Heart left ventricle (tissue), 16 donors: ENCODE measurements around the gene MCTP1. TPM values are rescaled to one million over a fixed set of nuclear protein-coding genes. Genes with fewer than 3 reads are reported as not detected.

Experiments used
- ATAC-seq, 4 donors: fragments of 200-7000 bp; cut with Tn5 transposase; one replicate each; pipeline ENCODE4 v1.9.1; 2020 to 2022; ENCODE audit warnings: moderate library complexity in 4 of 4, mild to moderate bottlenecking in 3 of 4, moderate number of reproducible peaks in 1 of 4
- DNase-seq, 5 donors: peaks; one replicate each; pipeline ENCODE4 v3.0.0-alpha.2; 2020
- H3K27ac ChIP-seq, 12 donors: fragments of 200-600 bp; sonication (generic) in 4 of 12; one replicate each; pipeline versions ENCODE4 v1.5.0 to v1.8.0; 2016 to 2022; ENCODE audit warnings: mild to moderate bottlenecking in 2 of 12
- H3K27me3 ChIP-seq, 9 donors: fragments of 200-600 bp; sonication (generic) in 2 of 9; one replicate each; pipeline versions ENCODE4 v1.5.1 to v1.8.0; 2016 to 2022; ENCODE audit warnings: mild to moderate bottlenecking in 3 of 9
- H3K36me3 ChIP-seq, 9 donors: fragments of 200-600 bp; sonication (generic) in 2 of 9; one replicate each; pipeline versions ENCODE4 v1.5.0 to v1.8.0; 2018 to 2022; ENCODE audit warnings: mild to moderate bottlenecking in 2 of 9
- H3K4me1 ChIP-seq, 12 donors: fragments of 200-600 bp; sonication (generic) in 4 of 12; one replicate each; pipeline versions ENCODE4 v1.5.0 to v1.8.0; 2016 to 2022; ENCODE audit warnings: mild to moderate bottlenecking in 3 of 12
- H3K4me3 ChIP-seq, 12 donors: fragments of 200-600 bp; sonication (generic) in 4 of 12; one replicate each; pipeline versions ENCODE4 v1.5.0 to v1.8.0; 2017 to 2022; ENCODE audit warnings: mild to moderate bottlenecking in 9 of 12, moderate library complexity in 4 of 12
- H3K9me3 ChIP-seq, 12 donors: fragments of 200-600 bp; sonication (generic) in 4 of 12; one replicate each; pipeline versions ENCODE4 v1.5.0 to v1.8.0; 2016 to 2022; ENCODE audit warnings: mild to moderate bottlenecking in 1 of 12
- POLR2A ChIP-seq, 2 donors: fragments of 450-650 bp; IDR thresholded peaks; one replicate each; pipeline ENCODE4 v1.6.1; 2017; ENCODE audit warnings: antibody characterized with exemption in 2 of 2, mild to moderate bottlenecking in 2 of 2, moderate library complexity in 2 of 2
- WGBS, 4 donors: extraction: QIAGEN DNeasy Blood & Tissue Kit in 2 of 4; methylation state at CpG; one replicate each; pipeline versions ENCODE4 v1.1.5 to v1.1.7; 2013 to 2018; 5-methylcytosine and 5-hydroxymethylcytosine counted together
- intact Hi-C, 10 donors: fragments of 100-400 bp; cut with DNase I; formaldehyde crosslinking; loops; one replicate each; pipeline versions ENCODE4 v1.11.1 to v1.14.2; 2022
- polyA plus RNA-seq, 2 donors: library from polyadenylated mRNA; stranded (reverse); fragments of 200-250 nt; gene quantifications; one replicate each; pipeline ENCODE4 v1.2.3, GENCODE V29; 2013
- total RNA-seq, 9 donors: library from RNA; depleted of rRNA in 2 of 9; stranded (reverse); fragments of >200 nt in 2 of 9; fragmentation: NEBNext Ultra II Directional in 3 of 9; extraction: Animal tissue kit (Norgen Biotek cat#: 25700) in 3 of 9; gene quantifications; one replicate each; pipeline versions ENCODE4 v1.1.0 to v1.2.4, GENCODE V29; 2016 to 2023
- TF ChIP-seq, protein P1 (sequence below), 12 donors: fragments of 200-600 bp; sonication (generic) in 4 of 12; IDR thresholded peaks; one replicate each; pipeline versions ENCODE4 v1.5.0 to v1.8.0; 2018 to 2022; ENCODE audit warnings: antibody characterized with exemption in 12 of 12, mild to moderate bottlenecking in 5 of 12
- donor health status: ischemic (EF 13 %, LVEDD 7.1; RV severe dilation, severe dysfunction).
- donor health status: healthy with polysubstance abuse.
- donor health status: DM: no; HTN: yes; CAD: no.
- donor health status: DM: no; HTN: no; CAD: no.
- donor health status: ischemic (EF 25% LVEDD 6.9; RV normal size, moderate dysfunction).
- donor health status: ischemic (EF 25% LVEDD 5.7; RV mildly dilated, moderate dysfunction).
- donor health status: healthy.
- donor health status: DM: yes; HTN: yes; CAD: no.
- donor health status: ischemic (EF 35%, LVEDD 5.7; RV mildly dilated, moderate dysfunction).
- donor health status: nonischemic (EF 11% LVEDD 7.7; RV severe dilation, severe dysfunction).
- donor health status: DM: yes; HTN: yes; CAD: no.
- donor health status: PGD.
- donor health status: ischemic (EF 29% LVEDD 5.4; RV normal size, mild dysfunction).
- donor health status: nonischemic (EF 23%, LVEDD 6.1; RV moderate dilation, normal function).

The MCTP1 gene
- total and polyA plus RNA-seq, 11 donors = 0.91 to 28.4 (median 6.1) TPM

DNA sequence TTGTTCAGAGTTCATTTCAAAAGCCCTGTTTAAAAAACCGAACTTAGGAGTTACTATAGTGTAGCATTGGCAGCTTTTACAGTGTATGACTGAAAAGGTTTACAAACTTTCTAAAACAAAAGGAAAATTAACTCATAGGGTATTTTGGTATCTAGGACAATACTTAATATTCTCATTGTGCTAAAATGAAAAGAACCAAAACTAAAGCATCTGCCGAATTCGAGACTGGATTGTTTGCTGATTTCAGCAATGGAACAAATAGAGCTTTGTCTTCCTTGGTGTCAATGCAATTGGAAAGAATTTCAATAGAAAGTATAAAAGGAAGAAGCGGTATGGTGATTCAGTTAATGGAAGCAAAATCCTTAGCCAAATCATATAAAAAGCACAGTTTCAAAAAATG lies 412.4 kb downstream of the MCTP1 start:
- Histone ChIP-seq H3K4me1 (no peaks in the 10 kb centered on the region), H3K36me3 (peaks cover 0 to 23% (median 3%) of the 10 kb centered on the region in 9 donors), H3K4me3 (no peak overlapping the region), H3K27ac (no peak overlapping the region), H3K27me3 (no peaks in the 10 kb centered on the region), H3K9me3 (no peaks in the 10 kb centered on the region)
- WGBS, 4 donors = 69 to 81% (median 75%) methylated on average over 4 of the region's 4 CpGs
- intact Hi-C loops = no loop called here
- ATAC-seq (no peak), DNase-seq (no peak)
- no peak for TF ChIP-seq POLR2A (IDR thresholded peaks at IDR 0.05)
- TF ChIP-seq, protein P1, sequence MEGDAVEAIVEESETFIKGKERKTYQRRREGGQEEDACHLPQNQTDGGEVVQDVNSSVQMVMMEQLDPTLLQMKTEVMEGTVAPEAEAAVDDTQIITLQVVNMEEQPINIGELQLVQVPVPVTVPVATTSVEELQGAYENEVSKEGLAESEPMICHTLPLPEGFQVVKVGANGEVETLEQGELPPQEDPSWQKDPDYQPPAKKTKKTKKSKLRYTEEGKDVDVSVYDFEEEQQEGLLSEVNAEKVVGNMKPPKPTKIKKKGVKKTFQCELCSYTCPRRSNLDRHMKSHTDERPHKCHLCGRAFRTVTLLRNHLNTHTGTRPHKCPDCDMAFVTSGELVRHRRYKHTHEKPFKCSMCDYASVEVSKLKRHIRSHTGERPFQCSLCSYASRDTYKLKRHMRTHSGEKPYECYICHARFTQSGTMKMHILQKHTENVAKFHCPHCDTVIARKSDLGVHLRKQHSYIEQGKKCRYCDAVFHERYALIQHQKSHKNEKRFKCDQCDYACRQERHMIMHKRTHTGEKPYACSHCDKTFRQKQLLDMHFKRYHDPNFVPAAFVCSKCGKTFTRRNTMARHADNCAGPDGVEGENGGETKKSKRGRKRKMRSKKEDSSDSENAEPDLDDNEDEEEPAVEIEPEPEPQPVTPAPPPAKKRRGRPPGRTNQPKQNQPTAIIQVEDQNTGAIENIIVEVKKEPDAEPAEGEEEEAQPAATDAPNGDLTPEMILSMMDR (IDR thresholded peaks at IDR 0.05) = no peak

DNA sequence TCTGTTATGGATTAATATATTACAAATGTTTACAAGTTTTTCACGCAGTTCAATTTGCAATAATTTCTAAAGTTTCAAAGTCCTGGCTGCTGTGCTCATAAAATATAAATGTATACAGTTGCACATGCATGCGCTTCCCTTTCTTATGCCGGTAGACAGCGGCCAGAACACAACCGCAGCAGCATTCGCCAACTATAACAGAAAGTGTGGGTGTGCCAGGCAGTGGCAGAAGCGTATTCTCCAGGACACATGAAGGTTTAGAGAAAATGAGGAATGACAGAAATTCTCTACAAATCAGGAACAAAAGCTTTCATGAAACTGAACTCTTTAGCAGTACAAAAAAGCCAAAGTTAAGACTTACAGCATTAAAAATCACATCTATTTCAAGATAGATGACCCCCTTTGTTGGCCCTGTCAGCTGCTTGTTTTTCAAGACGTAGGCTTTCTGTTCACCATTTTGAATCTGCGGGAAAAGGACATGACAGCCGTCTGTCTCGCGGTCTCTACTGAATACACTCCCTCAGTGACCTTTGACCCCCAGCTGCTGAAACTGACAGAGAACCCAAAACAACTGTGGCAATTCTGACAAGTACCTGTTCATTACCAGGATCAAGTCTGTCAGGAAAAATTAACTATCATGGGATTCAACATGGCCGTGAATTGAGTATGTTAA lies 414.2 kb downstream of the MCTP1 start:
- no peaks in the 10 kb centered on the region for H3K27me3 ChIP-seq
- DNase-seq (no peak), ATAC-seq (no peak)
- TF ChIP-seq, protein P1 (IDR thresholded peaks at IDR 0.05) = no peak
- no peak for TF ChIP-seq POLR2A (IDR thresholded peaks at IDR 0.05)
- no peaks in the 10 kb centered on the region for H3K4me1 ChIP-seq
- intact Hi-C loops = no loop called here
- WGBS, 4 donors = 81 to 84% (median 83%) methylated on average over 13 of the region's 13 CpGs
- H3K4me3 ChIP-seq = no peak overlapping the region
- no peak overlapping the region for H3K27ac ChIP-seq
- H3K36me3 ChIP-seq = peaks cover 0 to 36% (median 3%) of the 10 kb centered on the region in 9 donors
- no peaks in the 10 kb centered on the region for H3K9me3 ChIP-seq

DNA sequence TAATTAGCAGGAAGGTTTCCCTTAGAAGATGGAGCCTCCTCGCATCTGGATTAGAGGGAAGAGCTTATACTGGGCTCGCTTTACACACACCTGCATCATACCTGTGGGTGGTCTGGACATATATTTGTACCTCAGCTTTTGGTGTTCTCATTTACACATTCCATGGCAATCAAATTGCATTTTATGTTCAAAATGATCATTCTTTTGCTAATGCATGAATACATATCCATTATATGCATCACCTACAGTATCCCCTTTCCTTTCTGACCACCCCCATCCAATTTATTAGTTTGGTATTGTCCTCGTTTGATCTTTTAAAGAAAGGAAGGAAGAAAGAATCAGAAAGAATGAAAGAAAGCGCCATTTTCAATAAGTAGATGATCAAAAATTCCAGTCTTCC lies 415.0 kb downstream of the MCTP1 start:
- H3K4me1 ChIP-seq = no peaks in the 10 kb centered on the region
- TF ChIP-seq, protein P1 (IDR thresholded peaks at IDR 0.05) = no peak
- no peak for TF ChIP-seq POLR2A (IDR thresholded peaks at IDR 0.05)
- peaks cover 0 to 36% (median 3%) of the 10 kb centered on the region in 9 donors for H3K36me3 ChIP-seq
- intact Hi-C loops = no loop called here
- no peak for DNase-seq
- no peak for ATAC-seq
- H3K9me3 ChIP-seq = no peaks in the 10 kb centered on the region
- H3K27ac ChIP-seq = no peak overlapping the region
- H3K4me3 ChIP-seq = no peak overlapping the region
- H3K27me3 ChIP-seq = no peaks in the 10 kb centered on the region
- 88 to 94% (median 92%) methylated on average over 4 of the region's 4 CpGs for WGBS, 4 donors

DNA sequence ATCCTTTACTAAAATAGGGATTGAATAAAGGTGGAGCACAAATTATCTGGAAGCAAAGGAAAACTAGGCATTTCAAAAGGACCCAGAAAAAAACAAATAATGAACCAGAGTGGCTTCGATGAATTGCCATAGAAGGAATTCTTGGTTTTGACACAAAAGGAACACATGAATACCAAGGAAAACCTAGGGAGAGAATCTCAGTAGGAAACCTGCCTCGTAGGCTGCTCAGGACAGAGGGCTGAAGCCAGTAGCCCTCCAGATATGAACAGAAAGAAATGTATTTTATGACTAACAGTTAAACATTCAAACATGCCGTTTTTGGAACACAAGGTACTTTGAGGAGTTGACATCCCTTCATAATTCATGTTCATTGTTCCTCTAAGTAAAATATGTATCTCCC lies 420.9 kb downstream of the MCTP1 start:
- H3K9me3 ChIP-seq = no peaks in the 10 kb centered on the region
- TF ChIP-seq, protein P1 (IDR thresholded peaks at IDR 0.05) = no peak
- no peak for TF ChIP-seq POLR2A (IDR thresholded peaks at IDR 0.05)
- no peak overlapping the region for H3K27ac ChIP-seq
- intact Hi-C loops = no loop called here
- DNase-seq (no peak), ATAC-seq (no peak)
- no peak overlapping the region for H3K4me3 ChIP-seq
- H3K27me3 ChIP-seq = no peaks in the 10 kb centered on the region
- WGBS, 4 donors = 70 to 75% (median 71%) methylated on average over 3 of the region's 3 CpGs
- no peaks in the 10 kb centered on the region for H3K4me1 ChIP-seq
- H3K36me3 ChIP-seq = peaks cover 0 to 20% (median 0%) of the 10 kb centered on the region in 9 donors
